ENCODE measurements around the gene SNX13.
A peak's percentile ranks its signal among the peaks of the same experiment; 100 is the strongest.

The SNX13 gene

GRCh38 chr7:17940302-17940883 is at the start of gene SNX13:
SNX13 (minus strand) TSS chr7:17940494; CDS start chr7:17940295, 199 bp downstream.
- peak; percentile 96 for DNase-seq

- DNase-seq: no peak
Measured at GRCh38 chr7:17989546-17989945, 49.3 kb upstream of the SNX13 start.

- DNase-seq: no peak
Measured at GRCh38 chr7:17988858-17989257, 48.6 kb upstream of the SNX13 start.

- DNase-seq: no peak
Measured at GRCh38 chr7:17988141-17988540, 47.8 kb upstream of the SNX13 start.

- no peak for DNase-seq
Measured at GRCh38 chr7:17986851-17987250, 46.6 kb upstream of the SNX13 start.

GRCh38 chr7:17985473-17986239 is 45.4 kb upstream of the SNX13 start:
- DNase-seq: no peak

- DNase-seq: no peak
Measured at GRCh38 chr7:17984288-17984687, 44.0 kb upstream of the SNX13 start.

GRCh38 chr7:17983221-17984062 is 43.1 kb upstream of the SNX13 start:
- DNase-seq: no peak

- DNase-seq: no peak
Measured at GRCh38 chr7:17976952-17977351, 36.7 kb upstream of the SNX13 start.

GRCh38 chr7:17971411-17971810 is 31.1 kb upstream of the SNX13 start:
- DNase-seq: peak; percentile 7

GRCh38 chr7:17968791-17969715 is 28.8 kb upstream of the SNX13 start:
- no peak for DNase-seq

GRCh38 chr7:17966706-17967105 is 26.4 kb upstream of the SNX13 start:
- DNase-seq: no peak

GRCh38 chr7:17965603-17966002 is 25.3 kb upstream of the SNX13 start:
- DNase-seq: no peak

- no peak for DNase-seq
Measured at GRCh38 chr7:17963281-17963680, 23.0 kb upstream of the SNX13 start.

- DNase-seq: no peak
Measured at GRCh38 chr7:17962652-17963051, 22.4 kb upstream of the SNX13 start.

- no peak for DNase-seq
Measured at GRCh38 chr7:17957871-17958270, 17.6 kb upstream of the SNX13 start.

GRCh38 chr7:17952387-17952786 is 12.1 kb upstream of the SNX13 start:
- no peak for DNase-seq

- DNase-seq: no peak
Measured at GRCh38 chr7:17951742-17952254, 11.5 kb upstream of the SNX13 start.

- DNase-seq: no peak
Measured at GRCh38 chr7:17948526-17949238, 8.4 kb upstream of the SNX13 start.

- DNase-seq: no peak
Measured at GRCh38 chr7:17947620-17948019, 7.3 kb upstream of the SNX13 start.

- DNase-seq: no peak
Measured at GRCh38 chr7:17946591-17946990, 6.3 kb upstream of the SNX13 start.

GRCh38 chr7:17944720-17945119 is 4.4 kb upstream of the SNX13 start:
- DNase-seq: no peak

All from NCI-H345 (cell line).